Right lobe of liver (tissue), 6 donors: ENCODE measurements around the gene GPC6. TPM values are rescaled to one million over a fixed set of nuclear protein-coding genes. Genes with fewer than 3 reads are reported as not detected.

Experiments used
- ATAC-seq, 4 donors: fragments of 200-7000 bp; cut with Tn5 transposase; one replicate each; pipeline ENCODE4 v1.9.1; 2020; ENCODE audit warnings: mild to moderate bottlenecking in 4 of 4, moderate library complexity in 4 of 4
- DNase-seq, 3 donors: peaks; one replicate each; pipeline ENCODE4 v3.0.0-alpha.2; 2020
- H3K27ac ChIP-seq, 3 donors: fragments of 200-600 bp; one replicate each; pipeline ENCODE4 v1.8.0; 2022
- H3K27me3 ChIP-seq, 2 donors: fragments of 200-600 bp; one replicate each; pipeline ENCODE4 v1.8.0; 2022
- H3K36me3 ChIP-seq, 4 donors: fragments of 200-600 bp; sonication (generic) in 1 of 4; one replicate each; pipeline versions ENCODE4 v1.5.1 to v1.8.0; 2017 to 2022; ENCODE audit warnings: control low read depth in 1 of 4
- H3K4me1 ChIP-seq, 4 donors: fragments of 200-600 bp; sonication (generic) in 1 of 4; one replicate each; pipeline versions ENCODE4 v1.5.1 to v1.8.0; 2017 to 2022; ENCODE audit warnings: control low read depth in 1 of 4
- H3K4me3 ChIP-seq, 3 donors: fragments of 200-600 bp; one replicate each; pipeline ENCODE4 v1.8.0; 2022
- H3K9me3 ChIP-seq, 4 donors: fragments of 200-600 bp; sonication (generic) in 1 of 4; one replicate each; pipeline versions ENCODE4 v1.5.1 to v1.8.0; 2017 to 2022; ENCODE audit warnings: control low read depth in 1 of 4
- CTCF ChIP-seq, 4 donors: fragments of 200-600 bp in 3 of 4; fragments of 450-650 bp in 1 of 4; IDR thresholded peaks; one replicate each; pipeline versions ENCODE4 v1.5.1 to v1.8.0; 2016 to 2022; ENCODE audit warnings: antibody characterized with exemption in 4 of 4, mild to moderate bottlenecking in 2 of 4
- POLR2A ChIP-seq: fragments of 450-650 bp; IDR thresholded peaks from one replicate; pipeline ENCODE4 v1.6.1; 2017; ENCODE audit warnings: antibody characterized with exemption, mild to moderate bottlenecking
- WGBS: methylation state at CpG from one replicate; pipeline ENCODE4 v1.1.6; 2018; ENCODE audit warnings: low coverage, low lambda C conversion rate; ENCODE audit not compliant: insufficient coverage; ENCODE audit errors: missing lambda C conversion rate; 5-methylcytosine and 5-hydroxymethylcytosine counted together
- intact Hi-C, 2 donors: fragments of 100-400 bp; cut with DNase I; formaldehyde crosslinking; loops; one replicate each; pipeline versions ENCODE4 v1.11.2 to v1.14.1; 2022
- total RNA-seq, 6 experiments: library from RNA; depleted of rRNA in 2 of 6; stranded (reverse); fragments of >200 nt in 2 of 6; fragmentation: NEBNext Ultra II Directional in 3 of 6; extraction: Animal tissue kit (Norgen Biotek cat#: 25700) in 3 of 6; gene quantifications; one replicate each; pipeline versions ENCODE4 v1.1.0 to v1.2.4, GENCODE V29; 2016 to 2023
- donor health status: DM: no; HTN: yes; CAD: no.
- donor health status: DM: no; HTN: no; CAD: no.
- donor health status: DM: no; HTN: no; CAD: no.
- donor health status: DM: no; HTN: yes; CAD: no.
- donor health status: DM: no; HTN: yes; CAD: no.

GPC6 gene
- total RNA-seq, 6 experiments from 2014 or later: 18.6 to 30.1 (median 20.2) TPM

- H3K27me3 ChIP-seq: no peaks in the 10 kb centered on the region
- H3K27ac ChIP-seq: peak overlapping the region in 2 of 3 donors; percentile 95 to 99
- peaks cover 0 to 17% (median 3%) of the 10 kb centered on the region in 4 donors for H3K4me1 ChIP-seq
- H3K4me3 ChIP-seq: no peak overlapping the region
- no peaks in the 10 kb centered on the region for H3K36me3 ChIP-seq
- 6% methylated on average over 1 of the region's 1 CpG for WGBS
- TF ChIP-seq CTCF (IDR thresholded peaks at IDR 0.05) (no peak), POLR2A (no peak)
- ATAC-seq (peak; percentile 51 to 71 (median 58)), DNase-seq (peak in 1 of 3 donors; percentile 70)
- intact Hi-C loops: no loop called here
- H3K9me3 ChIP-seq: no peaks in the 10 kb centered on the region
Observed at GRCh38 chr13:93224535-93224934, 2.1 kb upstream of the GPC6 start.

- H3K4me3 ChIP-seq: peak overlapping the region in 2 of 3 donors; percentile 76 to 80
- no peak for ATAC-seq
- DNase-seq: no peak
- H3K36me3 ChIP-seq: no peaks in the 10 kb centered on the region
- peaks cover 0 to 26% (median 3%) of the 10 kb centered on the region in 4 donors for H3K4me1 ChIP-seq
- 25% methylated on average over 2 of the region's 2 CpGs for WGBS
- no peaks in the 10 kb centered on the region for H3K9me3 ChIP-seq
- H3K27ac ChIP-seq: peak overlapping the region; percentile 89 to 99 (median 95)
- H3K27me3 ChIP-seq: no peaks in the 10 kb centered on the region
- intact Hi-C loops: no loop called here
- TF ChIP-seq POLR2A (no peak), CTCF (IDR thresholded peaks at IDR 0.05) (no peak)
Observed at GRCh38 chr13:93225610-93226009, 997 bp upstream of the GPC6 start.

GRCh38 chr13:93226065-93226622, 463 bp upstream of the GPC6 start:
- 7% methylated on average over 5 of the region's 5 CpGs for WGBS
- Histone ChIP-seq H3K4me1 (peaks cover 0 to 31% (median 3%) of the 10 kb centered on the region in 4 donors), H3K36me3 (no peaks in the 10 kb centered on the region), H3K4me3 (peak overlapping the region; percentile 65 to 80 (median 76)), H3K27me3 (no peaks in the 10 kb centered on the region), H3K27ac (peak overlapping the region; percentile 89 to 99 (median 95)), H3K9me3 (no peaks in the 10 kb centered on the region)
- TF ChIP-seq POLR2A: peak; percentile 39
- TF ChIP-seq CTCF (IDR thresholded peaks at IDR 0.05): no peak
- ATAC-seq: peak; percentile 19 to 30 (median 27)
- intact Hi-C loops: no loop called here
- DNase-seq: no peak

- Histone ChIP-seq H3K27ac (peak overlapping the region; percentile 89 to 99 (median 95)), H3K9me3 (no peaks in the 10 kb centered on the region), H3K36me3 (no peaks in the 10 kb centered on the region), H3K27me3 (no peaks in the 10 kb centered on the region), H3K4me1 (peaks cover 0 to 39% (median 3%) of the 10 kb centered on the region in 4 donors), H3K4me3 (peak overlapping the region; percentile 65 to 80 (median 76))
- DNase-seq (peak; percentile 59 to 69 (median 68)), ATAC-seq (peak; percentile 39 to 57 (median 47))
- TF ChIP-seq CTCF (IDR thresholded peaks at IDR 0.05): no peak
- TF ChIP-seq POLR2A: no peak
- intact Hi-C loops: no loop called here
- WGBS: 1% methylated on average over 8 of the region's 55 CpGs
Observed at GRCh38 chr13:93227280-93227877, 772 bp downstream of the GPC6 start.
